Measurements from ENCODE around the gene CALML5.

CALML5 gene

DNA sequence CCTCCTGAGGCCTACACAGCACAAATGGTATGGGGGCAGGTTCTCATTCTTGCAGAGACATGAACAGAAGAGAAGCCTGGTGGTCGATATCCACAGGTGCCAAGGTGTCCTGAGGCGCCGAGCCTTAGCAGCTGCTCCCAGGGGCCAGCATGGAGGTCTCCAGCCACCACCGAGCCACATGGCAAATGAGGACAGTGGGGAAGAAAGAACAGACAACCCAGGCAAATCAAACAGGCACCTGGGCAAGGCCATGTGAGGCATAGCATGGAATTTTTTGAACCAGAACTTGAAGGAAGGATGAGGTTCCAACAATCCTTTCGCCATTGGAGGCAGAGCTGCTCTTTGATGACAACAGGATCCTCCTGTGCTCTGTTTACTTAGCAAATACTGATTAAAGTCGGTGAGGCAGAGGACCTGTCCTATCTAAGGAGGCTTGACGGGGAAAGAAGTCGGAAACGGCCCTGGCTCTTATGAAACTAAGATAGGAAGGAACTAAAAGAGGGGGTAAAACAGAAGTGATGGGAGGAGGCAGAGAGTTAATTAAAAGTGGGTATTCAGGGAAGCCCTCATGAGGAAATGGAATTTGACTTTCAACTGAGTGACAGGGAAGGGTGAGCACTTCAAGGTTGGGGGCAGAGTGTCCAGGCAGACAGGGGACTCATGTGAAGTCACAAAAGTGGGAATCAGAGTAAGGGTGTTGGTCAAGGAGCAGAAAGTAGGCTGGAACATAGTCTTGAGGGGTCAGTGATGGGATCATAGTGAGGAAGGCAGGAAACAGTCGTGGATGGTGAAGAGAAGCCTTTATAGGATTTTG is 16.8 kb upstream of the CALML5 start:
- DNase-seq (ENCODE audit: low spot score): no peak

GRCh38 chr10:5514226-5514850 is 15.0 kb upstream of the CALML5 start:
- no peak for DNase-seq (ENCODE audit: low spot score)

DNA sequence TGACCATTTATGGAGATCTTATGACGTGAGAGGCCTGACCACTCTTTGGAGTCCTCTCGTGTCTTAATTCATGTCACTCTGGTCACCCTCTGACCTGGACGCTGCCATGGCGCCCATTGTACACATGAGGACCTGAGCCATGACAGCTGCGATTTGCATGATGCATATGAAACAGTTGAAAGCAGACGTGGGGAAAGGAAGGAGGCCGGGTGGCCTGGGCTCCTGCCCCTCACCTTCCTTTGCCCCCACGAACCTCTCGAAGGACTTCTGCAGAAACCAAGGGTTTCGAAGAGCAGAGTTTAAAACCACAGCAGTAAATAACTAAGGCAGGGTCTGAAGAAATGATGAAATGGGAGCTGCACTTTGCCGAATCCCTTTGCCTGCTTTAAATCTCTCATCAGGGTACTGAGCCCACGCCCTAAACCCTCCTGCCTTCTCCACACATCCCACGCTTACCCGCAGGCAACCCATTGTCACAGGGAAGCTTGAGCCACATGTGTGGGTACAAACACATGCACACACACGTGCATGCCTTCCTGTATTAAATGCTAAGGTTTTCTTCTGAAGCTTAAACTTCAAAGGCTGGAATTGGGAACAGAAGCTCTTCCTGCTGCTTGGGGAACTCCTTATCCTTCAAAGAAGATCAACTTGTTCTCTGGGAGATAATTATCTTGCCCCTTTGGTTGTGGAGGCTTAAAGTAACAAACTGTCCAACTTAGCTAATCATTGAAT is 13.7 kb upstream of the CALML5 start:
- DNase-seq (ENCODE audit: low spot score): no peak

- DNase-seq (ENCODE audit: low spot score): no peak
Measured at GRCh38 chr10:5512331-5512730, 13.0 kb upstream of the CALML5 start.

GRCh38 chr10:5511885-5512280 is 12.5 kb upstream of the CALML5 start:
- no peak for DNase-seq (ENCODE audit: low spot score)

DNA sequence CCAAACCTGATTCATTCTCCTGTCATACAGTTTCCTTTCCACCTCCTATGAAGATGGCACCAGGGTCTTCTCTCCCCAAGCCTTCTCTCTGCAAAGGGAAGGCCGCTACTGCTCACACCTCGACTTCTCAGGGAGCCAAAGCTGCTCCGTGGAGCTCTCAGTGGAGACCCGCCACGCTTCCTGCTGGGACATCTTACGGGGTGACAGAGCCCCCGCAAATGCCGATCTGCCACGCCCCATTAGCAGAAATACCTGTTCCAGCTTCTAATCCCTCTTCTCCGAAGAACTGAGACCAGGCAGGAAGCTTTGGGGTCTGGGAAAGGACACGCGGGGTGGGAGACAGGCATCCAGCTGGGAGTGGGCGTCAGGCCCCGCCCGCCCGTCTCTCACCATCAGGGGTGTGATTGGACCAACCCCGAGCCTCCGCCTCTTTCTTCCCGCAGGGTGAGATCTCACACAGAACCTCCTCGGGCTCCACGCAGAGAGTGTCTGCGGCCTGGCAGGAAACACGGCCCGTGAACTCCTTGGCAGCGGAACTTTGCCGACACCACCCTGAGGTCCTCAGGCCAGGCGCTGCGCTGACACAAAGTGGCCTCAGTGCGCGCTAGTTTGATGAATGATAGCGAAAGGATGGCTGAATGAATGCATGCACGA is 12.0 kb upstream of the CALML5 start:
- DNase-seq (ENCODE audit: low spot score): no peak

DNA sequence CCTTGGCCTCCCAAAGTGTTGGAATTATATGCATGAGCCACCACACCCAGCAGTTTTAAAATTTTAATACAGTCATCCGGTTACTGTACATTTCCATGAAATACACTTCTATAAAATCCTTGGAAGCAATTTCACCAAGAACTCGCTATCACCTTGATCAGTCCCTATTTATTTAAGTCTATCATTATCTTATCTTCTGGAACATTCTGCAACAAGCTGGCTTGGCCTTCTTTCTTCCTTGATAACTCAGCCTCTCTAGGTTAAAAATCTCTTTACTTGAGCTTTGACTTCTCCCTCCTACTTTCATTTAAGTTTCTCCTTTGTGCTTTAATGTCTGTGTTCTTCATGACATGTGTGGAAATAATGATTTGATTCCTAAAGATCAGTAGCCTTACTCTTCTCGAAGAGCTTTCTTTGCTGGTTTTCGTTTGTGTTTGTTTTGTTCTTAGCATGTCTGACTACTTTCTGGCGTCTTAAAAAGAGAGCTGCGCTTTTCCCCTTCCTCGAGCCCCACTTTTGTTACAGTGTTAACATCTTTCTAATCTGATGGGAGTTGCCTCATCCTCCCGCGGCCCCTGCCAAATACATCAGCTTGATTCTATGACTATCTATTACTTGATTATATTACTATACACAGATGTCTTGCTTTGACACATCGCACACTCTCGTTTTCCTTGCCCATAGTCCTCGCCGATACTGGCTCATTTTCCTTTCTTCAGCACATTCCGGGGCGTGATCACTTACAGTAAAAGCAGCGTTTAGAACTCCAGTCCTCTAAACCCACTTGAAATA is 11.1 kb upstream of the CALML5 start:
- no peak for DNase-seq (ENCODE audit: low spot score)

DNA sequence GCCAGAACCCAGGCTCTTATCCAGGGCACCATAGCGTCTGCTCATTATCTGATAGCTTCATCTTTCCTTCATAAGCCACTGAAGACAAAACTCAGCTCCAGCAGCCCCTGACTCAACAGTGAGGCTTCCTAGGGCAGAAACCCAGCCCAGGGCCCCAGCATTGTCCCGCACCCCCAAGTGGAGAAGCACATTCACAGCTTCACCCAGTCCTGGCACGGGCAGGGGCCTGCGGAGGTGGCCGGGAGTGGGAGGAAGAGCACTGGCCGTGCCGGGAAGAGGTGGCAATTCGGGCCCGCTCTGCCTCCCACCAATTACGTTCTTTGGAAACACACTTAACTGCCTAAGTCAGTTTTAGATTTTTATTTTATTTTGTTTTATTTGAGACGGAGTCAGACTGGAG is 10.3 kb upstream of the CALML5 start:
- no peak for DNase-seq (ENCODE audit: low spot score)

GRCh38 chr10:5509236-5509635 is 9.9 kb upstream of the CALML5 start:
- no peak for DNase-seq (ENCODE audit: low spot score)

DNA sequence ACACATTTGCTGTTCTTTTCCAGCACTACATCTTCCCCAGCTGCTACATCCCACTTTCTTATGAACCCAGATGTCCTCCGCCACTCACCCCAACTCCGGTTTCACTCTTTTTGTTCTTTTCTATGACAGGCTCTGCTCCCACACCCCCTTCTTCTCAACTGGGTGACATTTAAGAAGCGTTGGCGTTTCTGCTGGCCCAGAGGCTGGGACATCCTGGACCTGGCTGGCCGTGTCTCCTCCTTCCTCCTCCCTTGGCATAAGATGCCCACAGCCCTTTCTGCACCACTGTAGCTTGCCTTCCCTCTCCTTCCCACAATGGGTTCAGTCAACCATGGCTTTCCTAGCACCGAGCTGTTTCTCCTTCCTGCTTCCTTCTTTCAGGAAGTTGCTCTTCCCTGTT is 9.4 kb upstream of the CALML5 start:
- DNase-seq (ENCODE audit: low spot score): no peak

GRCh38 chr10:5508161-5508604 is 8.8 kb upstream of the CALML5 start:
- DNase-seq (ENCODE audit: low spot score): no peak

DNA sequence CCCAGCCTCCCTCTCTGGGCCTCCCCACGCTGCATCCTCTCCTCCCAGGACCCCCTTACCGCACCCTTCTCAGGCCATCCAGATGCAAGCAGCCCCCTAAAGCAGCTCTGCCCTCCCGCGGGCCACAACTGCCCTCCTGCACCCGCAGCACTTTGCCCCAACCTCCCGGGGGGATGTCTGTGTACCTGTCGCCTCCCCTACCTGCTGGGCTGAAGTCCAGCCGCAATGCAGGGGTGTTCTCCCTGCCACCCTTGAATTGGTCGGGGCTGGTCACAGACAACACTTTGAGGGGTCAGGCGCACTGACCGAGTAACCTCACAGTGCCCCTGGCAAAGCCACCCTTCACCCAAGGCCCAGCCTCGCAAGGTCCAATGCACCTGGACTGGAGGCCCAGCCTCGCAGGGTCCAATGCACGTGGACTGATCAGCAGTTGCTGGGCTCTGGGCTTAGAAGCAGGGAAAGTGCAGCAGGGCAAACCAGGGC is 8.3 kb upstream of the CALML5 start:
- no peak for DNase-seq (ENCODE audit: low spot score)

- no peak for DNase-seq (ENCODE audit: low spot score)
Measured at GRCh38 chr10:5506751-5507648, 7.6 kb upstream of the CALML5 start.

DNA sequence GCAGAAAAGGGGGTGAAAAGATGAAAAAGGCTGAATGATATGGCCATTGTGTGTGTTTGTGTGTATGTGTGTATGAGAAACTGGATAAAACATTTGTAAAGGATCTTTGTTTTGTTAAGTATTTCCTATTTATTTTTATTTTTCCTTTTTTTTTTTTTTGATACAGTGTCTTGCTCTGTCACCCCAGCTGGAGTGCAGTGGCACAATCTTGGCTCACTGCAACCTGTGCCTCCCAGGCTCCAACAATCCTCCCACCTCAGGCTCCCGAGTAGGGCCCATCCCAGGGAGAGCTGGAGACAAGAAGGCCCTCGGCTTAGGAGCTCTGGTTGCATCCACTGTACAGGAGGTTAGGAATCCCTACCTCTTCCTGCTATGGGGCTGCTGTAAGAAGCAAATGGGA is 6.9 kb upstream of the CALML5 start:
- DNase-seq (ENCODE audit: low spot score): no peak

GRCh38 chr10:5504146-5505072 is 5.0 kb upstream of the CALML5 start:
- no peak for DNase-seq (ENCODE audit: low spot score)

DNA sequence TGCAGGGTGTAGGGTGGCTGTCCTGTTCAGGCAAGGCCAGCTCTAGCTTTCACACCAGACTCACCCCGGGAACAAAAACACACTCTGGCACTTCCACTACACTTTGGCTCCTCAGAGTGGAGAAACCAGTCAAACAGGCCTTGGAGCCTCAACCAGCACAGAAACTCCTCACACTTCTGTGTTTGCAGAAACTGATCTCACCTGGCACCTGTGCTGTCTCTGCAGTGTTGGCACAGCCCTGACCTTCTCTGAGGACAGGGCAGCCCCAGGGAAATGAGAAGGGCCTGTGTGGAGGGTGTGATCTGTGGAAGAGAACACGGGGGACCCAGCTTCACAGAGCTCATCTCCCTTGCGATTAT is 4.1 kb upstream of the CALML5 start:
- DNase-seq (ENCODE audit: low spot score): no peak

- DNase-seq (ENCODE audit: low spot score): no peak
Measured at GRCh38 chr10:5502571-5503476, 3.5 kb upstream of the CALML5 start.

GRCh38 chr10:5502061-5502521 is 2.7 kb upstream of the CALML5 start:
- no peak for DNase-seq (ENCODE audit: low spot score)
